Activated CD8-positive, alpha-beta T cell treated with anti-CD3 and anti-CD28 coated beads, Interleukin-2, amount 10 ng/mL, durations not matched to agents 7 days and 5 days (primary cell): Measurements from ENCODE around the gene CEP104. TPM values are rescaled to one million over a fixed set of nuclear protein-coding genes. Genes with fewer than 3 reads are reported as not detected.

Source experiments
- ATAC-seq: fragments of 150-1000 bp; cut with Tn5 transposase; one replicate; pipeline ENCODE4 v1.10.0; 2021; ENCODE audit warnings: moderate library complexity
- CTCF ChIA-PET: fragments of 350-600 bp; sonication (Branson Sonifier 250); formaldehyde crosslinking; loops from one replicate; lab custom pipeline; 2021; ENCODE audit warnings: antibody characterized with exemption; lab: Charles Lee
- POLR2A ChIA-PET: fragments of 350-600 bp; sonication (Branson Sonifier 250); formaldehyde crosslinking; loops from one replicate; lab custom pipeline; 2021; ENCODE audit warnings: antibody characterized with exemption; lab: Charles Lee
- DNase-seq: peaks from one replicate; pipeline ENCODE4 v3.0.0-alpha.2; 2020
- H3K27ac Mint-ChIP-seq: one replicate; pipeline ENCODE4 v1.8.0; 2021; ENCODE audit warnings: mild to moderate bottlenecking, mixed read lengths
- H3K27me3 Mint-ChIP-seq: one replicate; pipeline ENCODE4 v1.8.0; 2021; ENCODE audit warnings: low read depth, mixed read lengths
- H3K36me3 Mint-ChIP-seq: one replicate; pipeline ENCODE4 v1.8.0; 2021; ENCODE audit warnings: low read depth, mixed read lengths
- H3K4me1 Mint-ChIP-seq: one replicate; pipeline ENCODE4 v1.8.0; 2021; ENCODE audit warnings: low read depth, mixed read lengths
- H3K4me3 Mint-ChIP-seq: one replicate; pipeline ENCODE4 v1.8.0; 2021; ENCODE audit warnings: mild to moderate bottlenecking, mixed read lengths
- H3K9me3 Mint-ChIP-seq: one replicate; pipeline ENCODE4 v1.8.0; 2022; ENCODE audit warnings: mixed read lengths; ENCODE audit not compliant: insufficient read depth
- total RNA-seq, 2 experiments: library from RNA; stranded (reverse); gene quantifications; one replicate each; pipeline ENCODE4 v1.2.3, GENCODE V29; 2021

The CEP104 gene
- total RNA-seq, 2 experiments from 2014 or later, result 41.2 to 47.0 TPM

- no peaks in the 10 kb centered on the region for H3K9me3 Mint-ChIP-seq
- H3K4me3 Mint-ChIP-seq, result no peak overlapping the region
- ChIA-PET POLR2A (no interaction called here), CTCF (no interaction called here)
- H3K4me1 Mint-ChIP-seq, result peaks cover 11% of the 10 kb centered on the region
- peaks cover 17% of the 10 kb centered on the region for H3K36me3 Mint-ChIP-seq
- no peak for ATAC-seq
- H3K27me3 Mint-ChIP-seq, result no peaks in the 10 kb centered on the region
- DNase-seq, result no peak
- no peak overlapping the region for H3K27ac Mint-ChIP-seq
Observed at GRCh38 chr1:3863231-3863935, 6.4 kb upstream of the CEP104 start.

DNA sequence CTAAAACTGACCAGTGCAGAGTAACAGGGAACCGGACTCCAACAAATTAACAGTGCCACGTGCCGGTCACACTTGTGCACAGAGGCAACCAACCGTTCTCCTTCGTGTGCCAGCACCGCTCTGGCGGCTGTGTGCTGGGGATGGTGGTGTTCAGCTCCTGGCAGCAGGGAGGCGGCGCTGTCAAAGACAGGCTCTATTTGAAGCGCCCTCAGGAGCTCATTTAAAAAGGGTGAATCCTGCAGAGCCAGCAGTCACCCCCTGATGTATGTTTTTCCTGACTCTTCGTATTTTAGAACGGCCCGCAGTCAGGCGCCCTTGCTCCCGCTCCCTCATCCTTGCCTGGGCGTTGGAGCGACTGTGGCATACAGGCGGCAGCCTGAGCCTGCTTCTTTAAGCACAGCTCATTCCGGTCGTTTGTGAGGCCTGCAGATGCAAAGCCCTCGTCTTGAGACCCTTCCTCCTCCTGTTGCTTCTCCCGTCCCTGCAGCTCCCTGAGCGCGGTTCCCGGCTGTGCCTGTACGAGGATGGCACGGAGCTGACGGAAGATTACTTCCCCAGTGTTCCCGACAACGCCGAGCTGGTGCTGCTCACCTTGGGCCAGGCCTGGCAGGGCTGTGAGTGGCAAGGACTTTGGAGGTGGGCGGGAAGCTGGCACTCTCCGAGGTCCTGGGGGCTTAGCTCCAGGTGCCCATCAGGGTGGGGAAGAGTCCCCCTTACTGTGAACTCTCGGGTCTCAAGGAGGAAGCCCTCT lies 1.4 kb upstream of the CEP104 start:
- POLR2A ChIA-PET, result interaction anchor here (1.3 to 2.3 kb wide), 2 partner anchors 42 to 44 kb away, joined by 4 to 12 read pairs; partner anchors contain the start of gene C1orf174
- Mint-ChIP-seq H3K27ac (no peak overlapping the region), H3K9me3 (no peaks in the 10 kb centered on the region), H3K27me3 (no peaks in the 10 kb centered on the region), H3K4me3 (peak overlapping the region; percentile 96), H3K4me1 (peaks cover 32% of the 10 kb centered on the region), H3K36me3 (peaks cover 6% of the 10 kb centered on the region)
- DNase-seq (no peak), ATAC-seq (no peak)
- CTCF ChIA-PET, result interaction anchor here (0.7 to 3.2 kb wide), 7 partner anchors 25 to 83 kb away, joined by 3 to 37 read pairs (median 6); partner anchors contain the start of gene C1orf174

GRCh38 chr1:3857791-3858129 lies 749 bp upstream of the CEP104 start:
- ChIA-PET POLR2A (interaction anchor here (1.3 to 2.3 kb wide), 2 partner anchors 43 to 45 kb away, joined by 4 to 12 read pairs; partner anchors contain the start of gene C1orf174), CTCF (interaction anchor here (0.7 to 3.2 kb wide), 8 partner anchors 10 to 54 kb away, joined by 3 to 37 read pairs (median 5); partner anchors contain the start of gene C1orf174)
- peak overlapping the region; percentile 96 for H3K4me3 Mint-ChIP-seq
- peaks cover 6% of the 10 kb centered on the region for H3K36me3 Mint-ChIP-seq
- DNase-seq, result no peak
- H3K4me1 Mint-ChIP-seq, result peaks cover 32% of the 10 kb centered on the region
- ATAC-seq, result no peak
- no peaks in the 10 kb centered on the region for H3K27me3 Mint-ChIP-seq
- H3K27ac Mint-ChIP-seq, result peak overlapping the region; percentile 91
- no peaks in the 10 kb centered on the region for H3K9me3 Mint-ChIP-seq

GRCh38 chr1:3852711-3853485 lies 4.1 kb downstream of the CEP104 start:
- H3K4me3 Mint-ChIP-seq, result no peak overlapping the region
- no peak for DNase-seq
- peaks cover 7% of the 10 kb centered on the region for H3K36me3 Mint-ChIP-seq
- H3K27ac Mint-ChIP-seq, result no peak overlapping the region
- ChIA-PET POLR2A (no interaction called here), CTCF (no interaction called here)
- H3K27me3 Mint-ChIP-seq, result no peaks in the 10 kb centered on the region
- H3K4me1 Mint-ChIP-seq, result peaks cover 16% of the 10 kb centered on the region
- no peaks in the 10 kb centered on the region for H3K9me3 Mint-ChIP-seq
- no peak for ATAC-seq

DNA sequence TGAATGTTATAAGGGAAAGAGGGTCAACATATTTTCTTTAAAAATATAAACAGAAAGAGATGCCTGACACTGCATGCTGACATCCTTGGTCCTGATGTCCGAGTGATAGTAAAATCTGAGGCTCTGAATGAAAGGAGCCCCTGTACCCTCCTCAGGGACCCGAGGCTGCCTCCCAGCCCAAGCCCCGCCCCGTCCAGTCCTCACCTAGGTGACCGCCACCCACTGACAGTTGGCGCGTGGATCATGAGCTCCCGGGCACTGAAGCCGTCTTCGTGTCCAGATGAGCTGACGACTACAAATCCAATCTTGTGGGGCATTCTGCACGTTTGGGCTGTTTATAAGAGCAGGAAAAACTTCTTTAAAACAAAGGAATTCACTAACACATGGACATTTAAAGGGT lies 4.9 kb downstream of the CEP104 start:
- DNase-seq (no peak), ATAC-seq (no peak)
- CTCF ChIA-PET, result no interaction called here
- no peaks in the 10 kb centered on the region for H3K27me3 Mint-ChIP-seq
- POLR2A ChIA-PET, result no interaction called here
- H3K4me3 Mint-ChIP-seq, result no peak overlapping the region
- no peaks in the 10 kb centered on the region for H3K9me3 Mint-ChIP-seq
- no peak overlapping the region for H3K27ac Mint-ChIP-seq
- H3K4me1 Mint-ChIP-seq, result peaks cover 13% of the 10 kb centered on the region
- H3K36me3 Mint-ChIP-seq, result peaks cover 7% of the 10 kb centered on the region

DNA sequence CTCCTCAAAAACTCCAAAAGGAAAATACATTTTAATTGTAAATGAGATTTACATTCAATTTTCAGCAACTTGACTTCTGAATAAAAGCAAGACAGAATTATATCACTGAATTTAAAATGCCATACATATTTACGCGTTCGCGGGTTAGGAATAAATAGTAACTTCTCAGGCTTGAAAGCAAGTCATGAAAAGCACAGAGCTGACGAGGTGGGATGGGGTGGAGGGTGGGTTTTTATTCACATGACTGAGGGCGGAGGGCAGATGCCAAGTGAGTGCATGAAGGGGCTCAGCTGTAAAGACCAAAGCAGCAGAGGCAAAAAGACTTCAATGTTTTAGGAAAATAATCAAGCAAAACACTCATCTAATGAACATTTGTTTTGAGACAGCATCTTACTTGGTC lies 5.7 kb downstream of the CEP104 start:
- Mint-ChIP-seq H3K27me3 (no peaks in the 10 kb centered on the region), H3K4me1 (peaks cover 11% of the 10 kb centered on the region), H3K27ac (no peak overlapping the region), H3K9me3 (no peaks in the 10 kb centered on the region), H3K36me3 (peaks cover 11% of the 10 kb centered on the region), H3K4me3 (no peak overlapping the region)
- DNase-seq (no peak), ATAC-seq (no peak)
- CTCF ChIA-PET, result no interaction called here
- POLR2A ChIA-PET, result no interaction called here

GRCh38 chr1:3850857-3851256 lies 6.2 kb downstream of the CEP104 start:
- ATAC-seq, result no peak
- H3K9me3 Mint-ChIP-seq, result no peaks in the 10 kb centered on the region
- no peak overlapping the region for H3K4me3 Mint-ChIP-seq
- H3K4me1 Mint-ChIP-seq, result peaks cover 6% of the 10 kb centered on the region
- DNase-seq, result no peak
- ChIA-PET CTCF (no interaction called here), POLR2A (no interaction called here)
- peaks cover 11% of the 10 kb centered on the region for H3K36me3 Mint-ChIP-seq
- H3K27me3 Mint-ChIP-seq, result no peaks in the 10 kb centered on the region
- no peak overlapping the region for H3K27ac Mint-ChIP-seq

- Mint-ChIP-seq H3K9me3 (no peaks in the 10 kb centered on the region), H3K36me3 (peaks cover 27% of the 10 kb centered on the region), H3K4me1 (no peaks in the 10 kb centered on the region), H3K4me3 (no peak overlapping the region), H3K27me3 (no peaks in the 10 kb centered on the region), H3K27ac (no peak overlapping the region)
- ATAC-seq, result no peak
- ChIA-PET POLR2A (no interaction called here), CTCF (interaction anchor here (1.2 kb wide), 1 partner anchor 10 kb away, joined by 3 read pairs; the partner anchor contains the start of genes CEP104 and DFFB)
- no peak for DNase-seq
Observed at GRCh38 chr1:3847081-3847480, 9.9 kb downstream of the CEP104 start.

DNA sequence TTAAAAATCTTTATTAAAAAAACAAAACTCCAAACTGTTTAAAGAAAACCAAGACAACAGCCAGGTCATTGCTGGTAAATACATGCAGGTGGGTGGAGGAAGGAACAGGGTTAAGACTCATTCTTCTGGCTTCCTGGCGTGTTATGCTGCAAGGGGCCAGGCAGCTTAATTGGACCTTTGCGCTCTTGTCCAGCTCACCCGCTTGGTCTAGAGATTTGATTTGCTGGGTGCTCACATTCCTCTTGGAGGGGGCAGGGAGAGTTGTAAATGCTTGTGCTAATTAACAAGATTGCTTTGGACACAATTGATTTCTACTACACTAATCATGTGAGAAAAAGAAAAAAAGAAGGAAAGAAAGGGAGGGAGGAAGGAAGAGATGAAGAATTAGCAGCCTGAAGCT lies 10.5 kb downstream of the CEP104 start:
- Mint-ChIP-seq H3K27ac (no peak overlapping the region), H3K9me3 (no peaks in the 10 kb centered on the region), H3K36me3 (peaks cover 29% of the 10 kb centered on the region), H3K4me3 (no peak overlapping the region), H3K4me1 (no peaks in the 10 kb centered on the region), H3K27me3 (no peaks in the 10 kb centered on the region)
- ATAC-seq, result no peak
- POLR2A ChIA-PET, result no interaction called here
- CTCF ChIA-PET, result no interaction called here
- DNase-seq, result no peak

DNA sequence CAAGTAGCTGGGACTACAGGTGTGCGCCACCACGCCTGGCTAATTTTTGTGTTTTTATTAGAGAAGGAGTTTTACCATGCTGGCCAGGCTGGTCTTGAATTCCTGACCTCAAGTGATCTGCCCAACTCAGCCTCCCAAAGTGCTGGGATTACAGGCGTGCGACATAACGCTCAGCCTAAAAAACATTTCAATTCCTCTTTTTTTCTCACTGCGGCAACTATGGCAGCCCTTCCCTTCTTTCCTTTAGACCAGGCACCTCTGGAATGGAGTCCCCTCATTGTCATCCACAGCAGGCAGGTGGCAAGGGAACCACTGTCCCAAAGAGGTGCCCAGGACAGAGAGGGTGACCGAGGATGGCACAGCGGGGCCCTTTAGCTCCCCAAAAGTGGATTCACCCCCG lies 14.1 kb downstream of the CEP104 start:
- Mint-ChIP-seq H3K9me3 (no peaks in the 10 kb centered on the region), H3K36me3 (peaks cover 54% of the 10 kb centered on the region), H3K27me3 (no peaks in the 10 kb centered on the region), H3K4me1 (no peaks in the 10 kb centered on the region), H3K27ac (no peak overlapping the region), H3K4me3 (no peak overlapping the region)
- ChIA-PET POLR2A (no interaction called here), CTCF (no interaction called here)
- DNase-seq (no peak), ATAC-seq (no peak)

DNA sequence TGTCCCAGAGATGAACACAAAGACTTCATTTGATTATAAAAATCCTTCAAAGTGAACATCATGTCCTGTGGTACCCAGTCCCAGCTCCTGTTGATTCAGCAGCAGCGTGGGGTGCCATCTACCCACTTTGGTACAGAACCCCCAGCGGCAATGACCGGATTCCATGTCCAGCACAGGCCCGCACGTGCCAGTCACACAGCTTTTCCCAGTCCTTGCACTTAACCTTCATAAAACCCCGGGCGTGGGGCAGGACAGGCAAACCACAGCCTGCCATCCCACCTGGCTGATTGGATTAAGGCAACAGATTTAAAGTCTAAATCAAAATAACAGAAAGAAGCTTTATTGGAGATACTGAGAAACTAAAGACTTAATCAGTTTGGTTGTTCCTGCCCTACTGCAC lies 15.5 kb downstream of the CEP104 start:
- ChIA-PET POLR2A (no interaction called here), CTCF (no interaction called here)
- H3K9me3 Mint-ChIP-seq, result peaks cover 3% of the 10 kb centered on the region
- ATAC-seq (no peak), DNase-seq (no peak)
- H3K27ac Mint-ChIP-seq, result no peak overlapping the region
- no peak overlapping the region for H3K4me3 Mint-ChIP-seq
- H3K4me1 Mint-ChIP-seq, result no peaks in the 10 kb centered on the region
- no peaks in the 10 kb centered on the region for H3K27me3 Mint-ChIP-seq
- peaks cover 62% of the 10 kb centered on the region for H3K36me3 Mint-ChIP-seq
